Endothelial cell (in vitro differentiated cells): ENCODE measurements around the gene SMTNL2. TPM values are rescaled to one million over a fixed set of nuclear protein-coding genes. Genes with fewer than 3 reads are reported as not detected.

ENCODE experiments used
- DNase-seq: peaks from one replicate; pipeline ENCODE4 v3.0.0; 2021; ENCODE audit warnings: low spot score
- H3K27ac Mint-ChIP-seq: one replicate; pipeline ENCODE4 v1.8.0; 2021; ENCODE audit warnings: mixed read lengths, inconsistent platforms; ENCODE audit not compliant: unreplicated experiment
- H3K27me3 Mint-ChIP-seq: one replicate; pipeline ENCODE4 v1.8.0; 2021; ENCODE audit warnings: mild to moderate bottlenecking, moderate library complexity, mixed read lengths, inconsistent platforms; ENCODE audit not compliant: unreplicated experiment
- H3K36me3 Mint-ChIP-seq: one replicate; pipeline ENCODE4 v1.8.0; 2021; ENCODE audit warnings: mild to moderate bottlenecking, low read depth, mixed read lengths, inconsistent platforms; ENCODE audit not compliant: unreplicated experiment
- H3K4me1 Mint-ChIP-seq: one replicate; pipeline ENCODE4 v1.8.0; 2021; ENCODE audit warnings: mild to moderate bottlenecking, mixed read lengths, inconsistent platforms; ENCODE audit not compliant: unreplicated experiment
- H3K4me3 Mint-ChIP-seq: one replicate; pipeline ENCODE4 v1.8.0; 2021; ENCODE audit warnings: mild to moderate bottlenecking, mixed read lengths, inconsistent platforms; ENCODE audit not compliant: unreplicated experiment
- H3K9me3 Mint-ChIP-seq: one replicate; pipeline ENCODE4 v1.8.0; 2021; ENCODE audit warnings: mixed read lengths, inconsistent platforms; ENCODE audit not compliant: unreplicated experiment
- CTCF ChIP-seq: fragments of 200-600 bp; sonication (generic); IDR thresholded peaks from one replicate; pipeline ENCODE4 v1.5.0; 2021; ENCODE audit warnings: antibody characterized with exemption; ENCODE audit not compliant: unreplicated experiment
- total RNA-seq: library from RNA; stranded (reverse); fragmentation: NEBNext Ultra II Directional; extraction: Animal tissue kit (Norgen Biotek cat#: 25700); gene quantifications from one replicate; pipeline ENCODE4 v1.2.1, GENCODE V29; 2021; ENCODE audit not compliant: unreplicated experiment

SMTNL2 gene
- total RNA-seq, 1 donor from 2014 or later = 0.59 TPM

- H3K27me3 Mint-ChIP-seq = peaks cover 4% of the 10 kb centered on the region
- no peak overlapping the region for H3K27ac Mint-ChIP-seq
- DNase-seq = no peak
- no peaks in the 10 kb centered on the region for H3K36me3 Mint-ChIP-seq
- H3K9me3 Mint-ChIP-seq = no peaks in the 10 kb centered on the region
- H3K4me3 Mint-ChIP-seq = no peak overlapping the region
- TF ChIP-seq CTCF = no peak
- H3K4me1 Mint-ChIP-seq = peaks cover 13% of the 10 kb centered on the region
Observed at GRCh38 chr17:4569591-4569990, 14.7 kb upstream of the SMTNL2 start.

- Mint-ChIP-seq H3K27ac (no peak overlapping the region), H3K4me1 (peaks cover 13% of the 10 kb centered on the region), H3K36me3 (no peaks in the 10 kb centered on the region), H3K27me3 (peaks cover 4% of the 10 kb centered on the region), H3K4me3 (no peak overlapping the region), H3K9me3 (no peaks in the 10 kb centered on the region)
- no peak for TF ChIP-seq CTCF
- DNase-seq = no peak
Observed at GRCh38 chr17:4572131-4572530, 12.2 kb upstream of the SMTNL2 start.

GRCh38 chr17:4573115-4573514 lies 11.2 kb upstream of the SMTNL2 start:
- peaks cover 13% of the 10 kb centered on the region for H3K4me1 Mint-ChIP-seq

GRCh38 chr17:4573669-4574068 lies 10.7 kb upstream of the SMTNL2 start:
- peak overlapping the region; percentile 6 for H3K4me3 Mint-ChIP-seq
- no peaks in the 10 kb centered on the region for H3K36me3 Mint-ChIP-seq
- TF ChIP-seq CTCF = no peak
- DNase-seq = no peak
- no peaks in the 10 kb centered on the region for H3K9me3 Mint-ChIP-seq
- H3K27ac Mint-ChIP-seq = no peak overlapping the region
- H3K27me3 Mint-ChIP-seq = peaks cover 4% of the 10 kb centered on the region
- peaks cover 13% of the 10 kb centered on the region for H3K4me1 Mint-ChIP-seq

More at GRCh38 chr17:4573115-4573514, 11.2 kb upstream of the SMTNL2 start:
- Mint-ChIP-seq H3K27ac (no peak overlapping the region), H3K9me3 (no peaks in the 10 kb centered on the region), H3K27me3 (peaks cover 4% of the 10 kb centered on the region), H3K4me3 (no peak overlapping the region), H3K36me3 (no peaks in the 10 kb centered on the region)
- TF ChIP-seq CTCF = no peak
- DNase-seq = no peak

- no peak for DNase-seq
- no peaks in the 10 kb centered on the region for H3K36me3 Mint-ChIP-seq
- H3K9me3 Mint-ChIP-seq = no peaks in the 10 kb centered on the region
- no peak overlapping the region for H3K4me3 Mint-ChIP-seq
- no peak overlapping the region for H3K27ac Mint-ChIP-seq
- H3K4me1 Mint-ChIP-seq = peaks cover 11% of the 10 kb centered on the region
- TF ChIP-seq CTCF = no peak
- H3K27me3 Mint-ChIP-seq = peaks cover 2% of the 10 kb centered on the region
Observed at GRCh38 chr17:4574448-4575045, 9.8 kb upstream of the SMTNL2 start.
